ENCODE measurements around the gene MS4A3.

MS4A3 gene

DNA sequence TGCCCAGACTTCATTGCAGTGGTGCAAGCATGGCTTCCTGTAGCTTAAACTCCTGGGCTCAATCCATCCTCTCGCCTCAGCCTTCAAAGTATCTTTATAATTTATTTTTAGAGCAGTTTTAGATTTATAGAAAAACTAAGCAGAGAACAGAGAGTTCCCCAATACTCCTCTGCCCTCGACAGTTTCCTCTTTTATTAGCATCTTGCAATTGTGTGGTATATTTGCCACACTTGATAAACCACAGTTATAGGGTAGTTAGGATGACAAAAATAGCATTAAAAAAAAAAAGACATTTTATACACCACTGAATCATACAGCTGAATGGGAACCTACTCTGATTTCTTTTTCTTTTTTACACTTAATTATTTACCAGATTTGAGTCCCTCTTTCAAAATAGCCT is 63.2 kb downstream of the MS4A3 start:
- TF ChIP-seq CEBPB (IDR thresholded peaks at IDR 0.05) (no peak), FOXM1 (IDR thresholded peaks at IDR 0.05; ENCODE audit: borderline replicate concordance, low read depth) (no peak), EP300 (IDR thresholded peaks at IDR 0.05; ENCODE audit: borderline replicate concordance) (no peak), TCF12 (IDR thresholded peaks at IDR 0.05; ENCODE audit: low read depth) (no peak)
- TF ChIP-seq, protein P1, sequence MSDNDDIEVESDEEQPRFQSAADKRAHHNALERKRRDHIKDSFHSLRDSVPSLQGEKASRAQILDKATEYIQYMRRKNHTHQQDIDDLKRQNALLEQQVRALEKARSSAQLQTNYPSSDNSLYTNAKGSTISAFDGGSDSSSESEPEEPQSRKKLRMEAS (IDR thresholded peaks at IDR 0.05): no peak
